IPS DF 6.9 (cell line): ENCODE measurements around the gene PABPN1L.

ENCODE experiments used
- DNase-seq: peaks from one replicate; pipeline ENCODE4 v3.0.0-alpha.2; 2013; ENCODE audit warnings: low read depth, low spot score
- H3K27ac ChIP-seq: one replicate; pipeline ENCODE4 v1.5.1; 2013; ENCODE audit warnings: low read length, control low read depth
- H3K27me3 ChIP-seq: 2 replicates; pipeline ENCODE4 v1.6.1; 2013; ENCODE audit warnings: mild to moderate bottlenecking, low read length; ENCODE audit not compliant: control insufficient read depth, insufficient read depth
- H3K36me3 ChIP-seq: 2 replicates; pipeline ENCODE4 v1.6.1; 2013; ENCODE audit warnings: low read length; ENCODE audit not compliant: control insufficient read depth, insufficient read depth
- H3K4me1 ChIP-seq: 2 replicates; pipeline ENCODE4 v1.6.1; 2013; ENCODE audit warnings: low read length; ENCODE audit not compliant: control insufficient read depth, insufficient read depth
- H3K4me3 ChIP-seq: 2 replicates; pipeline ENCODE4 v1.5.1; 2013; ENCODE audit warnings: mild to moderate bottlenecking, low read length
- H3K9me3 ChIP-seq: 2 replicates; pipeline ENCODE4 v1.6.1; 2013; ENCODE audit warnings: low read length, inconsistent platforms; ENCODE audit not compliant: control insufficient read depth, insufficient read depth
- WGBS: extraction: QIAGEN DNeasy Blood & Tissue Kit; methylation state at CpG from one replicate; pipeline ENCODE4 v1.1.7; 2013; ENCODE audit warnings: mixed read lengths, missing lambda C conversion rate; ENCODE audit not compliant: insufficient read length, insufficient coverage; 5-methylcytosine and 5-hydroxymethylcytosine counted together

PABPN1L gene

DNA sequence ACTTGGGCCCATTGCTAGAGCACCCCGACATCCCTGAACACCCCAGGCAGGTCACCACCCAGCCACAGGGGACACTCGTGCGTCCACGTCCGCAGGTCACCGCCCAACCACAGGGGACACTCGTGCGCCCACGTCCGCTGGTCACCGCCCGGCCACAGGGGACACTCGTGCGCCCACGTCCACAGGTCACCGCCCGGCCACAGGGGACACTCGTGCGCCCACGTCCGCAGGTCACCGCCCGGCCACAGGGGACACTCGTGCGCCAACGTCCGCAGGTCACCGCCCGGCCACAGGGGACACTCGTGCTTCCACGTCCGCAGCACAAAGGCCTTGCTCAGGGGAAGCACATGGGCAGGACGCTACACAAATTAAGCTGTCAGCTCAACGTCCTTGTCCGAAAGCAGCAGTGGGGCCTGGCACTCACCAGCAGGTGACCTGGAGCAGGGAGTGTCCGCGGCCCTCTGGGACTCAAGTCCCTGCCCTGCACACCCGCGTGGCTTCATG is 27.4 kb downstream of the PABPN1L start:
- no peak overlapping the region for H3K4me3 ChIP-seq
- no CpG with 5 or more reads among the region's 39 CpGs for WGBS
- DNase-seq = no peak
- no peaks in the 10 kb centered on the region for H3K9me3 ChIP-seq
- H3K4me1 ChIP-seq = no peaks in the 10 kb centered on the region
- no peak overlapping the region for H3K27ac ChIP-seq
- H3K27me3 ChIP-seq = no peaks in the 10 kb centered on the region
- H3K36me3 ChIP-seq = peaks cover 14% of the 10 kb centered on the region; the same call in 1 of the 2 replicates

- Histone ChIP-seq H3K27me3 (no peaks in the 10 kb centered on the region), H3K4me3 (no peak overlapping the region), H3K9me3 (no peaks in the 10 kb centered on the region), H3K36me3 (peaks cover 14% of the 10 kb centered on the region; the same call in 1 of the 2 replicates), H3K27ac (no peak overlapping the region), H3K4me1 (no peaks in the 10 kb centered on the region)
- DNase-seq = no peak
- WGBS = no CpG with 5 or more reads among the region's 19 CpGs
These were observed 27.9 kb downstream of the PABPN1L start for GRCh38 chr16:88838566-88838965.

DNA sequence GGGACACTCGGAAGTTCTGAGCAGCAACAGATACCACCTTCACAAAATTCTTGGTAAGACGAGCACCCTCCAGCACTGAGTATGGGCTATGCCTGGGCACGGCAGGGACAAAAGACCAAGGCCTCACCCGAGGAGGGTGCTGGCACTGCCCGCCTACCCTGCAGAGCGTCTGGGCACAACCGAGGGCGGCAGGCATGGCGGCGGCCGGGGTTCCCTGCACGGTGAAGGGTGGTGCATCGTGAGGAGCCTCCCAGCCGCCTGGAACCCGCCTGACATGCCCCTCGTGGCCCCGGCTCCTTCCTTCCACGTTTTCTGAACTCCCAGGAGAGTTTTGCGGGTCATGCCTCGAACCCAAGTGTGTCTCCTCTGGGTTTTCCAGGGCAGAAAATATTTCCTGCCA is 28.7 kb downstream of the PABPN1L start:
- H3K9me3 ChIP-seq = no peaks in the 10 kb centered on the region
- H3K4me3 ChIP-seq = no peak overlapping the region
- H3K27me3 ChIP-seq = no peaks in the 10 kb centered on the region
- H3K4me1 ChIP-seq = no peaks in the 10 kb centered on the region
- H3K36me3 ChIP-seq = peaks cover 14% of the 10 kb centered on the region; the same call in 1 of the 2 replicates
- DNase-seq = no peak
- no peak overlapping the region for H3K27ac ChIP-seq
- WGBS = no CpG with 5 or more reads among the region's 20 CpGs

DNA sequence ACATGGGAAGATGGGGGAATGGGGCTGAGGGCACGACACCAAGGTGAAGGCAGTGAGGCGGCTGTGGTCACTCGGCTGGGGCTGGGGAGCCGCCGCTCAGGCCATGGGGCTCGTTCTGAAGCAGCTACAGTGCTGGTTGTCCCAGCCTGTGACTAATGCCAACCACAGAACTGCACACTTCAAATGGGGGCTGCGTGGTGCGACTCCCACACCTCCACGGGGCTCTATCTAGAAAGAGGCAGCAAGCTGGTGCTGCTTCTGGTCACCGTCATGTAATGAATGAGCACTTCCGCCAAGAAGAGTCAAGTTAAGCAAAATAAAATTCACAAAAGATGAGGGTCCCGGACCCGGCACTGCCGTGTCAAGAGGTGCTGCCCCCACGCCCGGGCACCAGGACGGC is 29.7 kb downstream of the PABPN1L start:
- H3K4me1 ChIP-seq = no peaks in the 10 kb centered on the region
- H3K27me3 ChIP-seq = no peaks in the 10 kb centered on the region
- peaks cover 14% of the 10 kb centered on the region; the same call in 1 of the 2 replicates for H3K36me3 ChIP-seq
- H3K4me3 ChIP-seq = no peak overlapping the region
- H3K27ac ChIP-seq = no peak overlapping the region
- WGBS = no CpG with 5 or more reads among the region's 17 CpGs
- no peaks in the 10 kb centered on the region for H3K9me3 ChIP-seq
- DNase-seq = no peak

- Histone ChIP-seq H3K27me3 (no peaks in the 10 kb centered on the region), H3K27ac (no peak overlapping the region), H3K4me3 (no peak overlapping the region), H3K36me3 (peaks cover 14% of the 10 kb centered on the region; the same call in 1 of the 2 replicates), H3K4me1 (no peaks in the 10 kb centered on the region), H3K9me3 (no peaks in the 10 kb centered on the region)
- DNase-seq = no peak
- WGBS = no CpG with 5 or more reads among the region's 33 CpGs
These were observed 30.6 kb downstream of the PABPN1L start for GRCh38 chr16:88835818-88836217.

GRCh38 chr16:88835383-88835782 is 31.1 kb downstream of the PABPN1L start:
- Histone ChIP-seq H3K9me3 (no peaks in the 10 kb centered on the region), H3K27me3 (no peaks in the 10 kb centered on the region), H3K36me3 (peaks cover 9% of the 10 kb centered on the region; the same call in 1 of the 2 replicates), H3K27ac (no peak overlapping the region), H3K4me1 (no peaks in the 10 kb centered on the region), H3K4me3 (no peak overlapping the region)
- WGBS = no CpG with 5 or more reads among the region's 11 CpGs
- DNase-seq = no peak

DNA sequence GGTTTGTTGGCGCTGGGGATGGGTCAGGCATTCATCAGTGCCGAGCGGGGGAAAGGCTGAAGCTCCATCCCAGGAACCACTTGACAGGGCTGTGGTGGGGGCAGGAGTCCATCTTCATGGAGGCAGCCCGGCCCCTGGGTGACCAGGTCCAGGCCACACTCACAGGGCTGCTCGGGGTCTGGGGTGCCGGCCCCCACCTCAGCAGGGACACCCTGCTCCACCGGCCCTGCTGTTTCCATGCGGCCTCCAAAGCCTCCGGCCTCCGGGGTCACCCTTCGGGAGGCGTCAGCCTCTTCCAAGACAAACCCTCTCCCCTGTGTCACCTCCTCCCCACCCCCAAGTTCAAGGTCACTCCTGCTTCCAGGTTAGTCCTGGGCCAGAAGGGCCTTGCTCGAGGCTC is 31.8 kb downstream of the PABPN1L start:
- Histone ChIP-seq H3K27me3 (no peaks in the 10 kb centered on the region), H3K27ac (no peak overlapping the region), H3K9me3 (no peaks in the 10 kb centered on the region), H3K4me3 (no peak overlapping the region), H3K36me3 (peaks cover 5% of the 10 kb centered on the region; the same call in 1 of the 2 replicates), H3K4me1 (no peaks in the 10 kb centered on the region)
- no CpG with 5 or more reads among the region's 13 CpGs for WGBS
- no peak for DNase-seq

- Histone ChIP-seq H3K36me3 (peaks cover 5% of the 10 kb centered on the region; the same call in 1 of the 2 replicates), H3K9me3 (no peaks in the 10 kb centered on the region), H3K27me3 (no peaks in the 10 kb centered on the region), H3K27ac (no peak overlapping the region), H3K4me3 (no peak overlapping the region), H3K4me1 (no peaks in the 10 kb centered on the region)
- DNase-seq = no peak
- WGBS = no CpG with 5 or more reads among the region's 13 CpGs
These were observed 33.4 kb downstream of the PABPN1L start for GRCh38 chr16:88833086-88833485.

GRCh38 chr16:88831838-88832237 is 34.6 kb downstream of the PABPN1L start:
- Histone ChIP-seq H3K9me3 (no peaks in the 10 kb centered on the region), H3K4me3 (no peak overlapping the region), H3K27me3 (no peaks in the 10 kb centered on the region), H3K36me3 (peaks cover 5% of the 10 kb centered on the region; the same call in 1 of the 2 replicates), H3K27ac (no peak overlapping the region), H3K4me1 (no peaks in the 10 kb centered on the region)
- WGBS = no CpG with 5 or more reads among the region's 13 CpGs
- DNase-seq = no peak

- Histone ChIP-seq H3K36me3 (peaks cover 2% of the 10 kb centered on the region; the same call in 1 of the 2 replicates), H3K9me3 (no peaks in the 10 kb centered on the region), H3K27me3 (no peaks in the 10 kb centered on the region), H3K4me3 (no peak overlapping the region), H3K27ac (no peak overlapping the region), H3K4me1 (no peaks in the 10 kb centered on the region)
- no CpG with 5 or more reads among the region's 14 CpGs for WGBS
- no peak for DNase-seq
These were observed 35.7 kb downstream of the PABPN1L start for GRCh38 chr16:88830783-88831182.

DNA sequence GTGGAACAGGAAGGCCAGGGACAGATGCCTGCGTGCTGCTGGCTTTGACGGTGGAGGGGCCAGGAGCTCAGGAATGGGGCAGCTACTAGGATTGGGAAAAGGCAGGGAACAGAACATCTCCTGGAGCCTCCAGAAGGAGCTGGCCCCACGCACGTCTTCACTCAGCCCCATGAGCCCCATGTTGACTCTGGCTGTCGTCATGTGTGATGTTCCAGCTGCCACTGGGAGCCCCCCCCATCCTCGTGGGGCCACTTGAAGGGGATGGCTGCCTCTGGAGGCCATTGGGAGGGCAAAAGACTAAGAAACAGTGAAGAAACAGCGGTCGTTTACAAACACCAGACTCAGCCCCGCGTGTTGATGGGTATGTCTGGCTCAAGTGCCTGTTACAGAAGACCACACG is 36.2 kb downstream of the PABPN1L start:
- Histone ChIP-seq H3K27me3 (no peaks in the 10 kb centered on the region), H3K36me3 (no peaks in the 10 kb centered on the region), H3K27ac (no peak overlapping the region), H3K4me1 (no peaks in the 10 kb centered on the region), H3K9me3 (no peaks in the 10 kb centered on the region), H3K4me3 (no peak overlapping the region)
- no peak for DNase-seq
- no CpG with 5 or more reads among the region's 11 CpGs for WGBS
